ENCODE measurements around the gene IL34.

GRCh38 chr16:70689035-70689969 lies 42.9 kb downstream of the IL34 start:
- TF ChIP-seq SP1 (IDR thresholded peaks at IDR 0.05; ENCODE audit: low read depth, low read length) (no peak), POLR2A (IDR thresholded peaks at IDR 0.05; ENCODE audit: control extremely low read depth in 1 of 2, low read depth in 2 of 2, low read length in 2 of 2) (no peak), ATF3 (IDR thresholded peaks at IDR 0.05; ENCODE audit: insufficient read depth, low read depth, low read length) (no peak), CTCF (IDR thresholded peaks at IDR 0.05; ENCODE audit: control extremely low read depth in 1 of 3, insufficient read depth in 1 of 3, low read depth in 1 of 3, low read length in 3 of 3) (no peak), CHD7 (IDR thresholded peaks at IDR 0.05; ENCODE audit: insufficient replicate concordance, low read length) (no peak)

Data from H1 (cell line).